HEK293T (cell line): ENCODE data around the gene DLG1.

ENCODE experiments used
- CTCF ChIA-PET: fragments of 350-600 bp; formaldehyde crosslinking; extraction: SDS; loops from one replicate; lab custom pipeline; 2021; ENCODE audit warnings: antibody characterized with exemption, inconsistent platforms; lab: Yijun Ruan, JAX
- POLR2A ChIA-PET: fragments of 350-600 bp; formaldehyde crosslinking; extraction: SDS; loops from one replicate; lab custom pipeline; 2020; ENCODE audit warnings: antibody characterized with exemption, inconsistent platforms; lab: Yijun Ruan, JAX
- DNase-seq: peaks from one replicate; pipeline ENCODE4 v3.0.0; 2012; ENCODE audit warnings: mixed read lengths; ENCODE audit errors: extremely low spot score
- ARNT ChIP-seq: fragments of 450-650 bp; IDR thresholded peaks from 2 replicates; pipeline ENCODE4 v1.6.1; 2017; ENCODE audit warnings: mild to moderate bottlenecking
- BHLHE40 ChIP-seq: fragments of 450-650 bp; IDR thresholded peaks from 2 replicates; pipeline ENCODE4 v1.6.1; 2016; ENCODE audit warnings: mild to moderate bottlenecking, moderate library complexity, borderline replicate concordance
- CTBP1 ChIP-seq: fragments of 450-650 bp; IDR thresholded peaks from 2 replicates; pipeline ENCODE4 v1.6.1; 2016; ENCODE audit warnings: borderline replicate concordance
- ELF4 ChIP-seq: fragments of 450-650 bp; IDR thresholded peaks from 2 replicates; pipeline ENCODE4 v1.6.1; 2017; ENCODE audit warnings: antibody characterized with exemption
- FOXA1 ChIP-seq: fragments of 450-650 bp; IDR thresholded peaks from 2 replicates; pipeline ENCODE4 v1.6.1; 2016; ENCODE audit warnings: mild to moderate bottlenecking
- FOXK2 ChIP-seq: fragments of 450-650 bp; IDR thresholded peaks from 2 replicates; pipeline ENCODE4 v1.6.1; 2016; ENCODE audit warnings: mild to moderate bottlenecking
- FOXM1 ChIP-seq: fragments of 450-650 bp; IDR thresholded peaks from 2 replicates; pipeline ENCODE4 v1.6.1; 2017; ENCODE audit warnings: mild to moderate bottlenecking, borderline replicate concordance
- HDGF ChIP-seq: fragments of 450-650 bp; IDR thresholded peaks from 2 replicates; pipeline ENCODE4 v1.6.1; 2017; ENCODE audit warnings: antibody characterized with exemption, borderline replicate concordance
- L3MBTL2 ChIP-seq: fragments of 450-650 bp; conservative IDR thresholded peaks from 2 replicates; pipeline ENCODE4 v1.6.1; 2016; ENCODE audit warnings: mild to moderate bottlenecking
- LEF1 ChIP-seq: fragments of 450-650 bp; IDR thresholded peaks from 2 replicates; pipeline ENCODE4 v1.6.1; 2017; ENCODE audit warnings: mild to moderate bottlenecking, borderline replicate concordance
- NFRKB ChIP-seq: fragments of 450-650 bp; IDR thresholded peaks from 2 replicates; pipeline ENCODE4 v1.6.1; 2016; ENCODE audit warnings: mild to moderate bottlenecking, moderate library complexity
- PKNOX1 ChIP-seq: fragments of 450-650 bp; IDR thresholded peaks from 2 replicates; pipeline ENCODE4 v1.6.1; 2016
- SP1 ChIP-seq: fragments of 450-650 bp; IDR thresholded peaks from 2 replicates; pipeline ENCODE4 v1.6.1; 2017
- SUZ12 ChIP-seq: fragments of 450-650 bp; IDR thresholded peaks from 2 replicates; pipeline ENCODE4 v1.6.1; 2016; ENCODE audit warnings: mild to moderate bottlenecking
- TARDBP ChIP-seq: fragments of 450-650 bp; IDR thresholded peaks from 2 replicates; pipeline ENCODE4 v1.6.1; 2016
- ZNF384 ChIP-seq: fragments of 450-650 bp; IDR thresholded peaks from 2 replicates; pipeline ENCODE4 v1.6.1; 2016

Gene DLG1

GRCh38 chr3:197339841-197340520, 41.6 kb upstream of the DLG1 start:
- ChIA-PET POLR2A (no interaction called here), CTCF (no interaction called here)
- no peak for DNase-seq
- no peak for TF ChIP-seq FOXA1
- no peak for TF ChIP-seq FOXM1
- no peak for TF ChIP-seq LEF1
- TF ChIP-seq FOXK2 = no peak
- no peak for TF ChIP-seq SUZ12
- no peak for TF ChIP-seq ELF4
- TF ChIP-seq TARDBP = no peak
- TF ChIP-seq ZNF384 = no peak
- TF ChIP-seq PKNOX1 = no peak
- TF ChIP-seq CTBP1 = no peak
- no peak for TF ChIP-seq BHLHE40
- TF ChIP-seq ARNT = no peak
- TF ChIP-seq HDGF = no peak
- TF ChIP-seq SP1 = no peak
- TF ChIP-seq L3MBTL2 = no peak
- no peak for TF ChIP-seq NFRKB

GRCh38 chr3:197338586-197338985, 40.2 kb upstream of the DLG1 start:
- TF ChIP-seq PKNOX1 (no peak), HDGF (no peak), SUZ12 (no peak), NFRKB (no peak), ELF4 (no peak), FOXM1 (no peak), ZNF384 (no peak), FOXA1 (no peak), L3MBTL2 (no peak), SP1 (no peak), TARDBP (no peak), BHLHE40 (no peak), FOXK2 (no peak), LEF1 (no peak), ARNT (no peak), CTBP1 (no peak)
- POLR2A ChIA-PET = no interaction called here
- no peak for DNase-seq
- CTCF ChIA-PET = interaction anchor here (0.5 kb wide), 1 partner anchor 345 kb away, joined by 3 read pairs; no protein-coding TSS in a partner anchor

- TF ChIP-seq PKNOX1 (no peak), FOXK2 (no peak), ARNT (no peak), L3MBTL2 (no peak), HDGF (no peak), ZNF384 (no peak), NFRKB (no peak)
- ChIA-PET CTCF (no interaction called here), POLR2A (no interaction called here)
- no peak for DNase-seq
Observed at GRCh38 chr3:197337656-197338055, 39.2 kb upstream of the DLG1 start.

GRCh38 chr3:197337214-197337613, 38.8 kb upstream of the DLG1 start:
- no peak for DNase-seq
- ChIA-PET POLR2A (no interaction called here), CTCF (no interaction called here)
- no peak for TF ChIP-seq BHLHE40
- no peak for TF ChIP-seq FOXK2
- no peak for TF ChIP-seq NFRKB
- TF ChIP-seq CTBP1 = no peak
- TF ChIP-seq ARNT = no peak
- no peak for TF ChIP-seq FOXA1
- no peak for TF ChIP-seq HDGF
- TF ChIP-seq LEF1 = no peak
- no peak for TF ChIP-seq ELF4
- no peak for TF ChIP-seq SP1
- TF ChIP-seq L3MBTL2 = no peak
- TF ChIP-seq ZNF384 = no peak
- TF ChIP-seq TARDBP = no peak
- no peak for TF ChIP-seq SUZ12
- TF ChIP-seq FOXM1 = no peak
- no peak for TF ChIP-seq PKNOX1

- POLR2A ChIA-PET = no interaction called here
- CTCF ChIA-PET = no interaction called here
- TF ChIP-seq TARDBP (no peak), ELF4 (no peak), L3MBTL2 (no peak), LEF1 (no peak), PKNOX1 (no peak), CTBP1 (no peak), SP1 (no peak), FOXM1 (no peak), ZNF384 (no peak), SUZ12 (no peak), ARNT (no peak), BHLHE40 (no peak), HDGF (no peak), NFRKB (no peak), FOXK2 (no peak), FOXA1 (no peak)
- DNase-seq = no peak
Observed at GRCh38 chr3:197336348-197336747, 37.9 kb upstream of the DLG1 start.
